Breast epithelium (tissue), 4 donors: ENCODE results near the gene PDRG1. TPM values are rescaled to one million over a fixed set of nuclear protein-coding genes. Genes with fewer than 3 reads are reported as not detected.

Source experiments
- DNase-seq, 2 donors: peaks; one replicate each; pipeline ENCODE4 v3.0.0-alpha.2; 2019; ENCODE audit warnings: low spot score in 2 of 2
- H3K27ac ChIP-seq, 2 donors: fragments of 200-600 bp; sonication (generic) in 1 of 2; one replicate each; pipeline ENCODE4 v1.5.1; 2016 to 2019; ENCODE audit warnings: mild to moderate bottlenecking in 1 of 2
- H3K27me3 ChIP-seq, 2 donors: fragments of 200-600 bp; sonication (generic) in 1 of 2; one replicate each; pipeline versions ENCODE4 v1.5.1 to v1.6.0; 2017 to 2019; ENCODE audit warnings: control low read depth in 1 of 2, mild to moderate bottlenecking in 1 of 2
- H3K36me3 ChIP-seq: fragments of 200-600 bp; one replicate; pipeline ENCODE4 v1.5.1; 2019
- H3K4me1 ChIP-seq, 2 donors: fragments of 200-600 bp; sonication (generic); one replicate each; pipeline ENCODE4 v1.5.1; 2016 to 2019; ENCODE audit warnings: control low read depth in 1 of 2
- H3K4me3 ChIP-seq, 3 donors: fragments of 200-600 bp; sonication (generic); 1 replicate in 2 of 3; 2 replicates in 1 of 3; pipeline ENCODE4 v1.5.1; 2016 to 2019; ENCODE audit warnings: mild to moderate bottlenecking in 3 of 3, moderate library complexity in 2 of 3
- H3K9me3 ChIP-seq, 2 donors: fragments of 200-600 bp; sonication (generic) in 1 of 2; one replicate each; pipeline ENCODE4 v1.5.1; 2016 to 2019; ENCODE audit warnings: control low read depth in 1 of 2
- CTCF ChIP-seq, 3 donors: fragments of 450-650 bp; IDR thresholded peaks; one replicate each; pipeline ENCODE4 v1.5.1; 2016 to 2017; ENCODE audit warnings: antibody characterized with exemption in 3 of 3, mild to moderate bottlenecking in 3 of 3, moderate library complexity in 3 of 3
- POLR2A ChIP-seq: fragments of 450-650 bp; IDR thresholded peaks from one replicate; pipeline ENCODE4 v1.6.1; 2016; ENCODE audit warnings: antibody characterized with exemption, mild to moderate bottlenecking, moderate library complexity
- POLR2AphosphoS5 ChIP-seq, 3 donors: sonication (generic); formaldehyde crosslinking; IDR thresholded peaks; one replicate each; pipeline ENCODE4 v1.6.1; 2017; ENCODE audit warnings: antibody characterized with exemption in 3 of 3
- intact Hi-C: fragments of 100-400 bp; cut with DNase I; formaldehyde crosslinking; loops from one replicate; pipeline ENCODE4 v1.15.1; 2023; ENCODE audit warnings: low total_unique reads
- total RNA-seq, 3 donors: library from RNA; depleted of rRNA; stranded (reverse); fragments of >200 nt; gene quantifications; one replicate each; pipeline ENCODE4 v1.1.0, GENCODE V29; 2016

PDRG1 gene
- total RNA-seq, 3 donors from 2014 or later, result 5.1 to 11.1 (median 9.8) TPM

- H3K27ac ChIP-seq, result no peak overlapping the region
- H3K4me3 ChIP-seq, result no peak overlapping the region
- TF ChIP-seq CTCF (IDR thresholded peaks at IDR 0.05), result no peak
- no peak for TF ChIP-seq POLR2A
- TF ChIP-seq POLR2AphosphoS5 (IDR thresholded peaks at IDR 0.05), result no peak
- no peaks in the 10 kb centered on the region for H3K4me1 ChIP-seq
- no peaks in the 10 kb centered on the region for H3K36me3 ChIP-seq
- intact Hi-C loops, result no loop called here
- H3K27me3 ChIP-seq, result peaks cover 0 to 18% of the 10 kb centered on the region in 2 donors
- DNase-seq, result no peak
- no peaks in the 10 kb centered on the region for H3K9me3 ChIP-seq
These were observed 22.4 kb upstream of the PDRG1 start for GRCh38 chr20:31974296-31974695.

- Histone ChIP-seq H3K27ac (no peak overlapping the region), H3K4me3 (no peak overlapping the region), H3K9me3 (no peaks in the 10 kb centered on the region), H3K36me3 (no peaks in the 10 kb centered on the region), H3K27me3 (peaks cover 0 to 34% of the 10 kb centered on the region in 2 donors), H3K4me1 (no peaks in the 10 kb centered on the region)
- DNase-seq, result no peak
- intact Hi-C loops, result no loop called here
- TF ChIP-seq POLR2A, result no peak
- TF ChIP-seq CTCF (IDR thresholded peaks at IDR 0.05), result no peak
- TF ChIP-seq POLR2AphosphoS5 (IDR thresholded peaks at IDR 0.05), result no peak
These were observed 20.7 kb upstream of the PDRG1 start for GRCh38 chr20:31972471-31973021.

- intact Hi-C loops, result no loop called here
- no peaks in the 10 kb centered on the region for H3K4me1 ChIP-seq
- H3K36me3 ChIP-seq, result no peaks in the 10 kb centered on the region
- H3K9me3 ChIP-seq, result no peaks in the 10 kb centered on the region
- no peak for TF ChIP-seq POLR2A
- no peak for TF ChIP-seq CTCF (IDR thresholded peaks at IDR 0.05)
- no peak for TF ChIP-seq POLR2AphosphoS5 (IDR thresholded peaks at IDR 0.05)
- no peak overlapping the region for H3K4me3 ChIP-seq
- H3K27ac ChIP-seq, result no peak overlapping the region
- H3K27me3 ChIP-seq, result peaks cover 0 to 52% of the 10 kb centered on the region in 2 donors
- no peak for DNase-seq
These were observed 18.1 kb upstream of the PDRG1 start for GRCh38 chr20:31969991-31970390.

GRCh38 chr20:31968291-31969126 lies 16.7 kb upstream of the PDRG1 start:
- Histone ChIP-seq H3K4me3 (peak overlapping the region in 1 of 3 donors; percentile 40), H3K36me3 (no peaks in the 10 kb centered on the region), H3K9me3 (no peaks in the 10 kb centered on the region), H3K27ac (no peak overlapping the region), H3K4me1 (no peaks in the 10 kb centered on the region), H3K27me3 (peaks cover 0 to 54% of the 10 kb centered on the region in 2 donors)
- intact Hi-C loops, result no loop called here
- TF ChIP-seq POLR2A, result no peak
- no peak for TF ChIP-seq CTCF (IDR thresholded peaks at IDR 0.05)
- TF ChIP-seq POLR2AphosphoS5 (IDR thresholded peaks at IDR 0.05), result peak in 2 of 3 donors; percentile 26
- DNase-seq, result peak in 1 of 2 donors; percentile 73

- no peak for TF ChIP-seq POLR2A
- TF ChIP-seq CTCF (IDR thresholded peaks at IDR 0.05), result no peak
- TF ChIP-seq POLR2AphosphoS5 (IDR thresholded peaks at IDR 0.05), result no peak
- no peak for DNase-seq
- Histone ChIP-seq H3K36me3 (no peaks in the 10 kb centered on the region), H3K4me3 (peak within 1 kb of the TSS in 2 of 3 donors; percentile 6 to 40), H3K9me3 (no peaks in the 10 kb centered on the region), H3K27me3 (peaks cover 0 to 57% of the 10 kb centered on the region in 2 donors), H3K4me1 (no peaks in the 10 kb centered on the region), H3K27ac (no peak within 1 kb of the TSS)
- intact Hi-C loops, result no loop called here
These were observed 16.0 kb upstream of the PDRG1 start, which contains the start of gene XKR7 for GRCh38 chr20:31967830-31968249. Gene XKR7 (plus strand): TSS chr20:31968151. CDS start chr20:31968176, 25 bp downstream.
